ENCODE measurements around the gene RRAS2.

RRAS2 gene

GRCh38 chr11:14330881-14331280 lies 28.1 kb downstream of the RRAS2 start:
- Histone ChIP-seq H3K4me3 (ENCODE audit: low read length in 2 of 2) (no peak overlapping the region), H3K36me3 (ENCODE audit: control insufficient read depth in 2 of 2, insufficient read depth in 2 of 2, low read length in 2 of 2) (no peaks in the 10 kb centered on the region), H3K27ac (ENCODE audit: low read depth in 2 of 2, low read length in 2 of 2) (no peak overlapping the region), H3K4me1 (ENCODE audit: control insufficient read depth in 2 of 2, insufficient read depth in 2 of 2, low read length in 2 of 2) (no peaks in the 10 kb centered on the region), H3K9me3 (ENCODE audit: control insufficient read depth in 2 of 2, low read length in 2 of 2) (no peaks in the 10 kb centered on the region), H3K27me3 (ENCODE audit: control insufficient read depth in 2 of 2, insufficient read depth in 2 of 2, low read length in 2 of 2) (no peaks in the 10 kb centered on the region), H3K9ac (ENCODE audit: low read depth in 1 of 2, low read length in 2 of 2) (no peak overlapping the region)

GRCh38 chr11:14329702-14330101 lies 29.3 kb downstream of the RRAS2 start:
- Histone ChIP-seq H3K27me3 (ENCODE audit: control insufficient read depth in 2 of 2, insufficient read depth in 2 of 2, low read length in 2 of 2) (no peaks in the 10 kb centered on the region), H3K36me3 (ENCODE audit: control insufficient read depth in 2 of 2, insufficient read depth in 2 of 2, low read length in 2 of 2) (no peaks in the 10 kb centered on the region), H3K9ac (ENCODE audit: low read depth in 1 of 2, low read length in 2 of 2) (no peak overlapping the region), H3K4me3 (ENCODE audit: low read length in 2 of 2) (no peak overlapping the region), H3K9me3 (ENCODE audit: control insufficient read depth in 2 of 2, low read length in 2 of 2) (no peaks in the 10 kb centered on the region), H3K27ac (ENCODE audit: low read depth in 2 of 2, low read length in 2 of 2) (no peak overlapping the region), H3K4me1 (ENCODE audit: control insufficient read depth in 2 of 2, insufficient read depth in 2 of 2, low read length in 2 of 2) (no peaks in the 10 kb centered on the region)

DNA sequence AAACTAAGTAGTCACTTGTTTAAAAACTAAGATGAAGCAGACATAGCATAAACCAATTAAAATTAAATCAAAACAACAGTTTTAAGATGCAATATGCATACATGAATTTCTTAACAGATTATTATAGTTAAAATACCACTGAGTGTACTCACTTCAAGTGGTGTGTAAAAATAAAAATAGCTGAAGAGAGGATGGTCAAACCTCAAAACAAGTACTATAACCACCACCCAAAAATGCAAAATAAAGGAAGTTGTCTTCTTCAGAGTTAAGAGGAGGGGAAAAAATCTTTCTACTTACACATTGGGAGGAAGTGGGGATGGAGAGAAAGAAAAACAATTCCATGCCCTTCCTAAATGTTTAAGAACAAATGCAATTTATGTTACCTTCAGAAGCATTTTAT lies 31.9 kb downstream of the RRAS2 start:
- H3K36me3 ChIP-seq (ENCODE audit: control insufficient read depth in 2 of 2, insufficient read depth in 2 of 2, low read length in 2 of 2) = no peaks in the 10 kb centered on the region
- H3K4me3 ChIP-seq (ENCODE audit: low read length in 2 of 2) = no peak overlapping the region
- H3K9ac ChIP-seq (ENCODE audit: low read depth in 1 of 2, low read length in 2 of 2) = no peak overlapping the region
- no peaks in the 10 kb centered on the region for H3K9me3 ChIP-seq (ENCODE audit: control insufficient read depth in 2 of 2, low read length in 2 of 2)
- H3K27ac ChIP-seq (ENCODE audit: low read depth in 2 of 2, low read length in 2 of 2) = no peak overlapping the region
- no peaks in the 10 kb centered on the region for H3K27me3 ChIP-seq (ENCODE audit: control insufficient read depth in 2 of 2, insufficient read depth in 2 of 2, low read length in 2 of 2)
- no peaks in the 10 kb centered on the region for H3K4me1 ChIP-seq (ENCODE audit: control insufficient read depth in 2 of 2, insufficient read depth in 2 of 2, low read length in 2 of 2)

DNA sequence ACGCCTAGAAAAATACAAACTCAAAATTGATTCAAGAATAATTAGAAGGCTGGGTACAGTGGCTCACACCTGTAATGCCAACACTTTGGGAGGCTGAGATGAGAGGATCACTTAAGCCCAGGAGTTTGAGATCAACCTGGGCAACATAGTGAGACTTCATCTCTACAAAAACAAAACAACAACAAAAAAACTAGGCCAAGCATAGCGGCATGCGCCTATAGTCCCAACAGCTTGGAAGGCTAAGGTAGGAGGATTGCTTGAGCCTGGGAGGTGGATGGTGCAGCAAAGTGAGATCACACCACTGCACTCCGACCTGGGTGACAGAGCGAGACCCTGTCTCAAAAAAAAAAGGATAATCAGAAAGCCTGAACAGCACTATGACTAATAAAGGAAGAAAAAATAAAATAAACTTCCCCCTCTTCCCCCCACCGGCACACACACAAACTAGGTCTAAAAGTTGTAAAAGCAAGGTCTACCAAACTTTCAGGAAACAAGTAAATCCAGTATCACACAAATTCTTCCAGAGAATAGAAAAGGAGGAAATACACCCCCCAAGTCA lies 35.8 kb downstream of the RRAS2 start:
- Histone ChIP-seq H3K9me3 (ENCODE audit: control insufficient read depth in 2 of 2, low read length in 2 of 2) (no peaks in the 10 kb centered on the region), H3K9ac (ENCODE audit: low read depth in 1 of 2, low read length in 2 of 2) (no peak overlapping the region), H3K36me3 (ENCODE audit: control insufficient read depth in 2 of 2, insufficient read depth in 2 of 2, low read length in 2 of 2) (no peaks in the 10 kb centered on the region), H3K4me3 (ENCODE audit: low read length in 2 of 2) (no peak overlapping the region), H3K27me3 (ENCODE audit: control insufficient read depth in 2 of 2, insufficient read depth in 2 of 2, low read length in 2 of 2) (no peaks in the 10 kb centered on the region), H3K27ac (ENCODE audit: low read depth in 2 of 2, low read length in 2 of 2) (no peak overlapping the region), H3K4me1 (ENCODE audit: control insufficient read depth in 2 of 2, insufficient read depth in 2 of 2, low read length in 2 of 2) (no peaks in the 10 kb centered on the region)

- no peak overlapping the region for H3K4me3 ChIP-seq (ENCODE audit: low read length in 2 of 2)
- no peaks in the 10 kb centered on the region for H3K27me3 ChIP-seq (ENCODE audit: control insufficient read depth in 2 of 2, insufficient read depth in 2 of 2, low read length in 2 of 2)
- H3K36me3 ChIP-seq (ENCODE audit: control insufficient read depth in 2 of 2, insufficient read depth in 2 of 2, low read length in 2 of 2) = no peaks in the 10 kb centered on the region
- no peak overlapping the region for H3K9ac ChIP-seq (ENCODE audit: low read depth in 1 of 2, low read length in 2 of 2)
- H3K4me1 ChIP-seq (ENCODE audit: control insufficient read depth in 2 of 2, insufficient read depth in 2 of 2, low read length in 2 of 2) = no peaks in the 10 kb centered on the region
- no peak overlapping the region for H3K27ac ChIP-seq (ENCODE audit: low read depth in 2 of 2, low read length in 2 of 2)
- no peaks in the 10 kb centered on the region for H3K9me3 ChIP-seq (ENCODE audit: control insufficient read depth in 2 of 2, low read length in 2 of 2)
Observed at GRCh38 chr11:14322510-14322909, 36.5 kb downstream of the RRAS2 start.

DNA sequence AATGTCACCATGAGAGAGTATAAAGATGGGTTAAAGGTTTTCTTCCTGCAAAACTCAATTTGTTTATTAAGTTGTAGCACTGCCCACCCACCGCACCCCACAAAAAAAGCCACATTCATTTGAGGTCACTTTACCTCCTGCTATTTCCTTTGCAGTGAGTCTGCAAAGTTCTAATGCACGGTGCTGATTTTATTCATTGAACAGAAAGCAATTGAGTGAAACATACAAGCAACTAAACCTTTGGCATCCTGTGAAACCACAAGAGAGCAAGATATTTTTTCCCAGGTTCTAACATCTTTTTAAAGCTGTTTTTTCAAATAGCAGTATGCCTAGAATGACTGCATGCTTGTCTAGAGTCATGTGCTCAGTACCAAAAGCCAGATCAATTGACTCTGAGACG lies 39.0 kb downstream of the RRAS2 start:
- H3K27ac ChIP-seq (ENCODE audit: low read depth in 2 of 2, low read length in 2 of 2) = no peak overlapping the region
- no peaks in the 10 kb centered on the region for H3K36me3 ChIP-seq (ENCODE audit: control insufficient read depth in 2 of 2, insufficient read depth in 2 of 2, low read length in 2 of 2)
- no peaks in the 10 kb centered on the region for H3K4me1 ChIP-seq (ENCODE audit: control insufficient read depth in 2 of 2, insufficient read depth in 2 of 2, low read length in 2 of 2)
- H3K4me3 ChIP-seq (ENCODE audit: low read length in 2 of 2) = no peak overlapping the region
- H3K9ac ChIP-seq (ENCODE audit: low read depth in 1 of 2, low read length in 2 of 2) = no peak overlapping the region
- no peaks in the 10 kb centered on the region for H3K9me3 ChIP-seq (ENCODE audit: control insufficient read depth in 2 of 2, low read length in 2 of 2)
- no peaks in the 10 kb centered on the region for H3K27me3 ChIP-seq (ENCODE audit: control insufficient read depth in 2 of 2, insufficient read depth in 2 of 2, low read length in 2 of 2)

- H3K27me3 ChIP-seq (ENCODE audit: control insufficient read depth in 2 of 2, insufficient read depth in 2 of 2, low read length in 2 of 2) = no peaks in the 10 kb centered on the region
- H3K9me3 ChIP-seq (ENCODE audit: control insufficient read depth in 2 of 2, low read length in 2 of 2) = no peaks in the 10 kb centered on the region
- no peak overlapping the region for H3K4me3 ChIP-seq (ENCODE audit: low read length in 2 of 2)
- H3K36me3 ChIP-seq (ENCODE audit: control insufficient read depth in 2 of 2, insufficient read depth in 2 of 2, low read length in 2 of 2) = no peaks in the 10 kb centered on the region
- no peak overlapping the region for H3K9ac ChIP-seq (ENCODE audit: low read depth in 1 of 2, low read length in 2 of 2)
- H3K27ac ChIP-seq (ENCODE audit: low read depth in 2 of 2, low read length in 2 of 2) = no peak overlapping the region
- H3K4me1 ChIP-seq (ENCODE audit: control insufficient read depth in 2 of 2, insufficient read depth in 2 of 2, low read length in 2 of 2) = peaks cover 1 to 3% of the 10 kb centered on the region in 2 donors
Observed at GRCh38 chr11:14318581-14318981, 40.4 kb downstream of the RRAS2 start.

- Histone ChIP-seq H3K4me1 (ENCODE audit: control insufficient read depth in 2 of 2, insufficient read depth in 2 of 2, low read length in 2 of 2) (peaks cover 7 to 8% of the 10 kb centered on the region in 2 donors), H3K9me3 (ENCODE audit: control insufficient read depth in 2 of 2, low read length in 2 of 2) (no peaks in the 10 kb centered on the region), H3K4me3 (ENCODE audit: low read length in 2 of 2) (no peak overlapping the region), H3K36me3 (ENCODE audit: control insufficient read depth in 2 of 2, insufficient read depth in 2 of 2, low read length in 2 of 2) (no peaks in the 10 kb centered on the region), H3K27me3 (ENCODE audit: control insufficient read depth in 2 of 2, insufficient read depth in 2 of 2, low read length in 2 of 2) (no peaks in the 10 kb centered on the region), H3K27ac (ENCODE audit: low read depth in 2 of 2, low read length in 2 of 2) (no peak overlapping the region), H3K9ac (ENCODE audit: low read depth in 1 of 2, low read length in 2 of 2) (no peak overlapping the region)
Observed at GRCh38 chr11:14317659-14318325, 41.2 kb downstream of the RRAS2 start.

DNA sequence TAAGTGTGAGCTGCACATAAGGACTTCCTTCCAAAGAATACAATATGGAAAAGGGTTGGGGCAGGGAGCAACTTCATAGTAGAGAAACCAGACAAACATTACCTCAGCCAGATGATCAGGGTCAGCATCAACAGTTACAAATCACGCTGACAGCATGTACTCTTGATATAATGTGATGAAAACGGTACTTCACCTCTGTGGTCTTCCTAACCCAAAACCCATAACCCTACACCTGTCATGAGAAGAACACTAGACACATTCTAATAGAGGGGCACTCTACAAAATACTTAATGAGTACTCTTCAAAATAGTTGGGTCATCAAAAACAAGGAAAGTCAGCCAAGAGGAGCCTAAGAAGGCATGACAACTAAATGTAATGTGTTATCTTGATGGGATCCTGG lies 43.9 kb downstream of the RRAS2 start:
- Histone ChIP-seq H3K4me1 (ENCODE audit: control insufficient read depth in 2 of 2, insufficient read depth in 2 of 2, low read length in 2 of 2) (peaks cover 7 to 9% of the 10 kb centered on the region in 2 donors), H3K9me3 (ENCODE audit: control insufficient read depth in 2 of 2, low read length in 2 of 2) (no peaks in the 10 kb centered on the region), H3K36me3 (ENCODE audit: control insufficient read depth in 2 of 2, insufficient read depth in 2 of 2, low read length in 2 of 2) (no peaks in the 10 kb centered on the region), H3K27me3 (ENCODE audit: control insufficient read depth in 2 of 2, insufficient read depth in 2 of 2, low read length in 2 of 2) (no peaks in the 10 kb centered on the region), H3K9ac (ENCODE audit: low read depth in 1 of 2, low read length in 2 of 2) (no peak overlapping the region), H3K27ac (ENCODE audit: low read depth in 2 of 2, low read length in 2 of 2) (no peak overlapping the region), H3K4me3 (ENCODE audit: low read length in 2 of 2) (no peak overlapping the region)

GRCh38 chr11:14314127-14314526 lies 44.9 kb downstream of the RRAS2 start:
- H3K4me1 ChIP-seq (ENCODE audit: control insufficient read depth in 2 of 2, insufficient read depth in 2 of 2, low read length in 2 of 2) = peaks cover 8 to 19% of the 10 kb centered on the region in 2 donors

More at GRCh38 chr11:14314127-14314526, 44.9 kb downstream of the RRAS2 start:
- H3K36me3 ChIP-seq (ENCODE audit: control insufficient read depth in 2 of 2, insufficient read depth in 2 of 2, low read length in 2 of 2) = no peaks in the 10 kb centered on the region
- no peaks in the 10 kb centered on the region for H3K27me3 ChIP-seq (ENCODE audit: control insufficient read depth in 2 of 2, insufficient read depth in 2 of 2, low read length in 2 of 2)
- no peak overlapping the region for H3K4me3 ChIP-seq (ENCODE audit: low read length in 2 of 2)
- H3K9ac ChIP-seq (ENCODE audit: low read depth in 1 of 2, low read length in 2 of 2) = no peak overlapping the region
- no peak overlapping the region for H3K27ac ChIP-seq (ENCODE audit: low read depth in 2 of 2, low read length in 2 of 2)
- H3K9me3 ChIP-seq (ENCODE audit: control insufficient read depth in 2 of 2, low read length in 2 of 2) = no peaks in the 10 kb centered on the region
